Transverse colon (tissue), 4 donors: ENCODE data around the gene TBC1D9. TPM values are rescaled to one million over a fixed set of nuclear protein-coding genes. Genes with fewer than 3 reads are reported as not detected.

ENCODE experiments used
- DNase-seq: peaks from one replicate; pipeline ENCODE4 v3.0.0-alpha.2; 2019
- H3K27ac ChIP-seq, 4 donors: fragments of 200-600 bp; sonication (generic); 2 replicates each; pipeline ENCODE4 v1.5.1; 2016 to 2018; ENCODE audit warnings: inconsistent platforms in 4 of 4
- H3K27me3 ChIP-seq: fragments of 200-600 bp; sonication (generic); 2 replicates; pipeline ENCODE4 v1.5.1; 2017; ENCODE audit warnings: inconsistent platforms
- H3K36me3 ChIP-seq, 4 donors: fragments of 200-600 bp; sonication (generic); 2 replicates each; pipeline ENCODE4 v1.5.1; 2017 to 2019; ENCODE audit warnings: inconsistent platforms in 4 of 4
- H3K4me1 ChIP-seq, 4 donors: fragments of 200-600 bp; sonication (generic); 2 replicates each; pipeline ENCODE4 v1.5.1; 2017 to 2020; ENCODE audit warnings: inconsistent platforms in 4 of 4
- H3K4me3 ChIP-seq, 4 donors: fragments of 200-600 bp; sonication (generic); 1 replicate in 1 of 4; 2 replicates in 3 of 4; pipeline versions ENCODE4 v1.5.1 to v1.6.1; 2017 to 2019; ENCODE audit warnings: inconsistent platforms in 4 of 4
- H3K9me3 ChIP-seq, 2 donors: fragments of 200-600 bp; sonication (generic); 2 replicates each; pipeline ENCODE4 v1.5.1; 2017 to 2019; ENCODE audit warnings: inconsistent platforms in 2 of 2
- EP300 ChIP-seq: sonication (generic); formaldehyde crosslinking; IDR thresholded peaks from one replicate; pipeline ENCODE4 v1.6.1; 2017; ENCODE audit warnings: antibody characterized with exemption, low read depth
- POLR2A ChIP-seq: fragments of 450-650 bp; IDR thresholded peaks from one replicate; pipeline ENCODE4 v1.6.1; 2016; ENCODE audit warnings: antibody characterized with exemption, mild to moderate bottlenecking, moderate library complexity
- POLR2AphosphoS5 ChIP-seq, 3 donors: sonication (generic); formaldehyde crosslinking; IDR thresholded peaks; one replicate each; pipeline ENCODE4 v1.6.1; 2016; ENCODE audit warnings: antibody characterized with exemption in 3 of 3
- WGBS, 2 donors: methylation state at CpG; one replicate each; pipeline ENCODE4 v1.1.5; 2018; ENCODE audit warnings: low coverage in 1 of 2; 5-methylcytosine and 5-hydroxymethylcytosine counted together
- in situ Hi-C, 4 donors: fragments of 200-750 bp; cut with MboI; loops; one replicate each; pipeline versions ENCODE4 v1.15.0 to v1.15.1; 2017; ENCODE audit warnings: low sequenced_read_pairs in 3 of 4, low pct_ligation_motif_present in 1 of 4, low pct_unique_long_range_greater_than_20kb in 1 of 4
- intact Hi-C: fragments of 100-400 bp; cut with DNase I; formaldehyde crosslinking; loops from one replicate; pipeline ENCODE4 v1.15.1; 2023; ENCODE audit warnings: low total_unique reads
- total RNA-seq, 4 donors: library from RNA; depleted of rRNA; stranded (reverse); fragments of >200 nt; gene quantifications; one replicate each; pipeline ENCODE4 v1.1.0, GENCODE V29; 2016
- TF ChIP-seq, protein P1 (sequence below), 5 experiments: fragments of 200-600 bp in 3 of 5; fragments of 450-650 bp in 2 of 5; sonication (generic) in 3 of 5; IDR thresholded peaks; 1 replicate in 2 of 5; 2 replicates in 3 of 5; pipeline ENCODE4 v1.5.1; 2016 to 2017; ENCODE audit warnings: antibody characterized with exemption in 5 of 5, inconsistent platforms in 3 of 5, mild to moderate bottlenecking in 2 of 5, moderate library complexity in 1 of 5

The TBC1D9 gene
- total RNA-seq, 4 donors from 2014 or later, result 8.2 to 21.4 (median 16.3) TPM

DNA sequence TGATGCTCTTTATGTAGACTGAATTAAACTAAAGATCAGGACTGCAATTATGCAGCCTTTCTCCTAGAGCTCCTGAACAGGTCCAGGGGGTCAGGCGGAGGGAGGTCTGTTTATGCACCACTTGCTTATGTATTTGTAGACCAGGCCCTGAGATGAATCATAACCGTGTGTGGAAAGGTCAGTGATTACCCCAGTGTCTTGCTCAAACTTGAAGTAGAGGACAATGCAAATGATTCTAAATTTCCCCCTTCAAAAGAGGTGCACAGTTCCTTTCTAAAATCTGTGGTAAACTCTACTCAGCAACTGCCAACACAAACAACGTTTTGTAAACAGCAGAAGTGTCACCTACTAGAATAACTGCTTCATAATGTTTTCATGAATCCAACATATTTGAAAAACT lies 13.0 kb upstream of the TBC1D9 start:
- in situ Hi-C loops (no loop called here), intact Hi-C loops (no loop called here)
- TF ChIP-seq POLR2AphosphoS5 (IDR thresholded peaks at IDR 0.05), result no peak
- no peak for TF ChIP-seq EP300
- no peak for TF ChIP-seq POLR2A
- TF ChIP-seq, protein P1, sequence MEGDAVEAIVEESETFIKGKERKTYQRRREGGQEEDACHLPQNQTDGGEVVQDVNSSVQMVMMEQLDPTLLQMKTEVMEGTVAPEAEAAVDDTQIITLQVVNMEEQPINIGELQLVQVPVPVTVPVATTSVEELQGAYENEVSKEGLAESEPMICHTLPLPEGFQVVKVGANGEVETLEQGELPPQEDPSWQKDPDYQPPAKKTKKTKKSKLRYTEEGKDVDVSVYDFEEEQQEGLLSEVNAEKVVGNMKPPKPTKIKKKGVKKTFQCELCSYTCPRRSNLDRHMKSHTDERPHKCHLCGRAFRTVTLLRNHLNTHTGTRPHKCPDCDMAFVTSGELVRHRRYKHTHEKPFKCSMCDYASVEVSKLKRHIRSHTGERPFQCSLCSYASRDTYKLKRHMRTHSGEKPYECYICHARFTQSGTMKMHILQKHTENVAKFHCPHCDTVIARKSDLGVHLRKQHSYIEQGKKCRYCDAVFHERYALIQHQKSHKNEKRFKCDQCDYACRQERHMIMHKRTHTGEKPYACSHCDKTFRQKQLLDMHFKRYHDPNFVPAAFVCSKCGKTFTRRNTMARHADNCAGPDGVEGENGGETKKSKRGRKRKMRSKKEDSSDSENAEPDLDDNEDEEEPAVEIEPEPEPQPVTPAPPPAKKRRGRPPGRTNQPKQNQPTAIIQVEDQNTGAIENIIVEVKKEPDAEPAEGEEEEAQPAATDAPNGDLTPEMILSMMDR (IDR thresholded peaks at IDR 0.05), result no peak
- Histone ChIP-seq H3K4me1 (no peaks in the 10 kb centered on the region), H3K9me3 (no peaks in the 10 kb centered on the region), H3K36me3 (no peaks in the 10 kb centered on the region), H3K27ac (no peak overlapping the region), H3K27me3 (no peaks in the 10 kb centered on the region), H3K4me3 (no peak overlapping the region)
- 70 to 80% methylated on average over 3 of the region's 3 CpGs for WGBS, 2 donors
- no peak for DNase-seq

DNA sequence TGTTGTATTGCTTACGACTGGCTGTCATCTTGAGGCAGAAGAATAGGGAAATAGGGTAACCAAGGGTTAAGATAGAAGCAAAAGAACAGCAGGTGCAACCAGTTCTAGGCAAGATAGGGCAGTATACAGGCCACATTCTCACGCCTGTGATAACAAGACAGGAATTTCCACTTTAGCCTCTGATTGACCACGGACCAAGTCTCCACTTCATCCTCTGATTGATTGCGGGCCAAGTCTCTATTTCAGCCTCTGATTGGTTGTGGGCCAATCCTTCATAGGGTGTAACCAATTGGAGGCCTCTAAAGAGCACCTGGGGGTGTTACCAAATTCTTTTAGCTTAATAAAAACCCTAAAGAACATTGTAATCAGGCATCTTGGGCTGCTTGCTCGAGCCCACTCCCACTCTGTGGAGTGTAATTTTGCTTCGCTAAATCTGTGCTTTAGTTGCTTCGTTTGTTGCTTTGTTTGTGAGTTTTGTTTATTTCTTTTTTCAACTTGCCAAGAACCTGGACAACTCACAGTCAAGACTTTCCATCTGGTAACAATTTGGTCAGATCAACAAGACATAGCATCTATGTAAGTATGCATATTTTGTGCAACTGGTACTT lies 8.7 kb upstream of the TBC1D9 start:
- TF ChIP-seq, protein P1 (IDR thresholded peaks at IDR 0.05), result no peak
- TF ChIP-seq POLR2A (no peak), EP300 (no peak)
- Histone ChIP-seq H3K27me3 (no peaks in the 10 kb centered on the region), H3K4me1 (no peaks in the 10 kb centered on the region), H3K9me3 (no peaks in the 10 kb centered on the region), H3K4me3 (no peak overlapping the region), H3K27ac (no peak overlapping the region), H3K36me3 (no peaks in the 10 kb centered on the region)
- intact Hi-C loops, result no loop called here
- no peak for DNase-seq
- in situ Hi-C loops, result no loop called here
- WGBS, 2 donors, result 66 to 71% methylated on average over 7 of the region's 7 CpGs

DNA sequence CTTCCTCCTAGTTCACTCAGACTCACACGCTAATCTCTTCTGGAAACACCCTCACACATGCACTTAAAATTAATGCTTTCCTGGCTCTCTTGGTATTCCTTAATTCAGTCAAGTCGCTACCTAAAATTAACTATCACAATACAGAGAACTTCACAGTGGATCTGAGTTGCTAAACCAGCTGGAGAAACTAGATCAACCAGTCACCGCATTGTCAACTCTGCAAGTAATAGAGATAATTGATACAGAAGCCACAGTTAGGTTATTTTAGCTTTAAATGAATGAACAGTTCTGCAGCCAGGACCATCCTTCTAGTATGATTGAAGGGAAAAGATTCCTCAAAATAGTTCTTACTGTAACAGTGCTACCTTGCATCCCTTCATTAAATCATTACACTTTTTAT lies 6.0 kb upstream of the TBC1D9 start:
- no peaks in the 10 kb centered on the region for H3K27me3 ChIP-seq
- in situ Hi-C loops (no loop called here), intact Hi-C loops (no loop called here)
- H3K27ac ChIP-seq, result no peak overlapping the region
- no peaks in the 10 kb centered on the region for H3K9me3 ChIP-seq
- WGBS, 2 donors, result 90 to 96% methylated on average over 3 of the region's 3 CpGs
- no peaks in the 10 kb centered on the region for H3K36me3 ChIP-seq
- no peaks in the 10 kb centered on the region for H3K4me1 ChIP-seq
- DNase-seq, result no peak
- TF ChIP-seq EP300 (no peak), POLR2A (no peak), POLR2AphosphoS5 (IDR thresholded peaks at IDR 0.05) (no peak)
- no peak overlapping the region for H3K4me3 ChIP-seq

DNA sequence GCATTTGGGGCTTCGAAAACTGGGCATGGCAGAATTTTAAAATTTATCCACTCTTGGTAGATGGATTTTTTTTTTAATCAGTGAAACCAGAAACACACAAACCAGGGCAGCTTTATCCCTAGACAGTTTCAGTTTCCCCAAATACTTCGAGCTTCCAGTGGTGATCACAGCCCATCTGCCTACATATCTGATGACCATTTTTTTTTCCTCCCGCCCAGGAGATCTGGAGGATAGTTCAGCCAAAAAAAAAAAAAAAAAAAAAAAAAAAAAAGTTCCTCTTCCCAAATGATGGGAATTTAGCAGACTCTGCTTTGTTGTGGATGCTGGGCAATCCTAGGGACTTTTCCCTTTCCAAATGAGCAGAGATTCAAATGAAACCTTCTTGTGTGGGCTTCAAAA lies 1.0 kb upstream of the TBC1D9 start:
- no peaks in the 10 kb centered on the region for H3K9me3 ChIP-seq
- TF ChIP-seq, protein P1 (IDR thresholded peaks at IDR 0.05), result no peak
- TF ChIP-seq POLR2A (no peak), POLR2AphosphoS5 (IDR thresholded peaks at IDR 0.05) (no peak), EP300 (no peak)
- peaks cover 0 to 22% (median 8%) of the 10 kb centered on the region in 4 donors for H3K4me1 ChIP-seq
- DNase-seq, result no peak
- H3K27me3 ChIP-seq, result no peaks in the 10 kb centered on the region
- WGBS, 2 donors, result 5 to 13% methylated on average over 2 to 3 of the region's 3 CpGs
- no peaks in the 10 kb centered on the region for H3K36me3 ChIP-seq
- peak overlapping the region; percentile 92 to 98 (median 94) for H3K27ac ChIP-seq
- intact Hi-C loops, result no loop called here
- H3K4me3 ChIP-seq, result peak overlapping the region in 3 of 4 donors; percentile 61 to 95 (median 79)
- in situ Hi-C loops, result no loop called here
